Stimulated activated CD4-positive, alpha-beta T cell treated with anti-CD3 and anti-CD28 coated beads, Interleukin-1b, Interleukin-23, amount 100 ng/mL, for 4 hours (primary cell): ENCODE data around the gene DLGAP1.
"Not testable (repeated sequence)": the region's sequence is repeated elsewhere in the genome, so short reads cannot be mapped to it uniquely, and the experiment has no call there.

Source experiments
- DNase-seq, 2 donors: peaks; one replicate each; pipeline ENCODE4 v3.0.0-alpha.2; 2020; ENCODE audit warnings: low read depth in 2 of 2

Gene DLGAP1

GRCh38 chr18:3604498-3605408 lies 850.4 kb downstream of the DLGAP1 start:
- DNase-seq, result no peak

- DNase-seq, result no peak
Observed at GRCh38 chr18:3604235-3604497, 850.9 kb downstream of the DLGAP1 start.

GRCh38 chr18:3603421-3604234 lies 851.5 kb downstream of the DLGAP1 start:
- DNase-seq, result no peak

- not testable (repeated sequence) for DNase-seq
Observed at GRCh38 chr18:3601106-3601755, 853.9 kb downstream of the DLGAP1 start.

GRCh38 chr18:3599861-3600260 lies 855.2 kb downstream of the DLGAP1 start:
- DNase-seq, result no peak

- no peak for DNase-seq
Observed at GRCh38 chr18:3599195-3599594, 855.9 kb downstream of the DLGAP1 start.

GRCh38 chr18:3598581-3598980 lies 856.5 kb downstream of the DLGAP1 start:
- no peak for DNase-seq

GRCh38 chr18:3597409-3598357 lies 857.4 kb downstream of the DLGAP1 start:
- no peak for DNase-seq

GRCh38 chr18:3596637-3597384 lies 858.3 kb downstream of the DLGAP1 start:
- DNase-seq, result no peak

- no peak for DNase-seq
Observed at GRCh38 chr18:3596324-3596636, 858.8 kb downstream of the DLGAP1 start.

- DNase-seq, result no peak
Observed at GRCh38 chr18:3595369-3596273, 859.5 kb downstream of the DLGAP1 start.

- no peak for DNase-seq
Observed at GRCh38 chr18:3594760-3595368, 860.2 kb downstream of the DLGAP1 start.

GRCh38 chr18:3593904-3594759 lies 861.0 kb downstream of the DLGAP1 start:
- peak; percentile 69 to 86 for DNase-seq

- no peak for DNase-seq
Observed at GRCh38 chr18:3593381-3593903, 861.7 kb downstream of the DLGAP1 start.

GRCh38 chr18:3592864-3593263 lies 862.2 kb downstream of the DLGAP1 start:
- DNase-seq, result no peak

GRCh38 chr18:3590096-3590630 lies 864.9 kb downstream of the DLGAP1 start:
- no peak for DNase-seq

GRCh38 chr18:3585656-3586509 lies 869.2 kb downstream of the DLGAP1 start:
- DNase-seq, result peak; percentile 53 to 56
